CD4-positive, alpha-beta T cell (primary cell): ENCODE results near the gene RILPL2. TPM values are rescaled to one million over a fixed set of nuclear protein-coding genes. Genes with fewer than 3 reads are reported as not detected.

ENCODE experiments used
- ATAC-seq: fragments of 200-7000 bp; cut with Tn5 transposase; one replicate; pipeline ENCODE4 v1.10.0; 2022; ENCODE audit warnings: mild to moderate bottlenecking; ENCODE audit not compliant: poor library complexity
- CTCF ChIA-PET: fragments of 350-600 bp; sonication (Branson Sonifier 250); formaldehyde crosslinking; loops from one replicate; lab custom pipeline; 2021; ENCODE audit warnings: antibody characterized with exemption, inconsistent platforms; lab: Charles Lee
- POLR2A ChIA-PET: fragments of 350-600 bp; sonication (Branson Sonifier 250); formaldehyde crosslinking; loops from one replicate; lab custom pipeline; 2021; ENCODE audit warnings: antibody characterized with exemption, inconsistent platforms; lab: Charles Lee
- DNase-seq, 14 experiments: peaks; one replicate each; pipeline ENCODE4 v3.0.0-alpha.2; 2013 to 2020; ENCODE audit warnings: mixed read lengths in 2 of 14
- H3K27ac ChIP-seq, 2 donors: one replicate each; pipeline versions ENCODE4 v1.5.1 to v1.7.0; 2013; ENCODE audit warnings: low read length in 2 of 2, low read depth in 1 of 2, mild to moderate bottlenecking in 1 of 2
- H3K27me3 ChIP-seq, 2 experiments: 1 replicate in 1 of 2; 2 replicates in 1 of 2; pipeline versions ENCODE4 v1.6.1 to v1.7.0; 2013; ENCODE audit warnings: low read length in 2 of 2, control low read depth in 1 of 2, mild to moderate bottlenecking in 1 of 2, moderate library complexity in 1 of 2; ENCODE audit not compliant: insufficient read depth in 2 of 2, control insufficient read depth in 1 of 2
- H3K36me3 ChIP-seq: one replicate; pipeline ENCODE4 v1.6.1; 2013; ENCODE audit warnings: low read length, control low read depth; ENCODE audit not compliant: insufficient read depth
- H3K4me1 ChIP-seq: one replicate; pipeline ENCODE4 v1.6.1; 2013; ENCODE audit warnings: low read length, control low read depth; ENCODE audit not compliant: insufficient read depth
- H3K4me3 ChIP-seq: one replicate; pipeline ENCODE4 v1.5.1; 2013; ENCODE audit warnings: mild to moderate bottlenecking, low read length, moderate library complexity
- H3K9me3 ChIP-seq, 2 experiments: 1 replicate in 1 of 2; 2 replicates in 1 of 2; pipeline versions ENCODE4 v1.6.1 to v1.7.0; 2013; ENCODE audit warnings: low read length in 2 of 2, mild to moderate bottlenecking in 2 of 2, control low read depth in 1 of 2, moderate library complexity in 1 of 2; ENCODE audit not compliant: control insufficient read depth in 1 of 2, insufficient read depth in 1 of 2
- H3K27ac Mint-ChIP-seq: one replicate; pipeline ENCODE4 v1.8.0; 2020; ENCODE audit warnings: mixed read lengths
- H3K27me3 Mint-ChIP-seq: one replicate; pipeline ENCODE4 v1.8.0; 2021; ENCODE audit warnings: mixed read lengths
- H3K36me3 Mint-ChIP-seq: one replicate; pipeline ENCODE4 v1.8.0; 2021; ENCODE audit warnings: low read depth, mixed read lengths
- H3K4me1 Mint-ChIP-seq: one replicate; pipeline ENCODE4 v1.8.0; 2021; ENCODE audit warnings: low read depth, mixed read lengths
- H3K4me3 Mint-ChIP-seq: one replicate; pipeline ENCODE4 v1.8.0; 2020; ENCODE audit warnings: mild to moderate bottlenecking, mixed read lengths
- H3K9me3 Mint-ChIP-seq: one replicate; pipeline ENCODE4 v1.8.0; 2020; ENCODE audit warnings: mixed read lengths
- CTCF ChIP-seq: fragments of 200-600 bp; IDR thresholded peaks from one replicate; pipeline ENCODE4 v1.8.0; 2022; ENCODE audit warnings: antibody characterized with exemption, mild to moderate bottlenecking
- intact Hi-C, 2 experiments: fragments of 100-400 bp; cut with DNase I in 1 of 2; cut with micrococcal nuclease in 1 of 2; formaldehyde crosslinking; loops; one replicate each; pipeline versions ENCODE4 v1.15.1 to v1.9.0; 2023 to 2025; cut with DNase I, micrococcal nuclease
- polyA plus RNA-seq, 2 donors: library from polyadenylated mRNA; unstranded; fragments of 120-200 nt; gene quantifications; one replicate each; pipeline ENCODE4 v1.2.1, GENCODE V29; 2013
- total RNA-seq, 174 experiments: library from RNA in 2 of 174; stranded (reverse) in 2 of 174; gene quantifications; one replicate each; pipeline ENCODE4 v1.2.3 and lab custom pipeline; 2021 to 2026

The RILPL2 gene
- 1 to 10 TPM; 4.9 to 5.5 TPM for total RNA-seq
- 13.0 TPM for polyA plus RNA-seq (2013, experiment 1 of 2)
- polyA plus RNA-seq (2013, experiment 2 of 2) = 14.8 TPM
- total RNA-seq (lab: John Stamatoyannopoulos, UW) = 21.2 to 129 (median 54.0) reads per million in 172 experiments

- POLR2A ChIA-PET = interaction anchor here (0.8 to 5.5 kb wide), 10 partner anchors 9 to 203 kb away, joined by 4 to 43 read pairs (median 6); partner anchors contain the start of genes KMT5A, MPHOSPH9, MTRFR and SBNO1
- CTCF ChIA-PET = interaction anchor here (0.6 to 1.8 kb wide), 4 partner anchors 12 to 146 kb away, joined by 3 to 5 read pairs (median 4); partner anchors contain the start of gene SNRNP35
- H3K4me1 ChIP-seq = peaks cover 59% of the 10 kb centered on the region
- H3K4me1 Mint-ChIP-seq = peaks cover 40% of the 10 kb centered on the region
- TF ChIP-seq CTCF = no peak
- H3K9me3 ChIP-seq = no peaks in the 10 kb centered on the region
- H3K27me3 Mint-ChIP-seq = no peaks in the 10 kb centered on the region
- DNase-seq (peak; percentile 78 to 97 (median 89)), ATAC-seq (peak; percentile 87)
- no peaks in the 10 kb centered on the region for H3K27me3 ChIP-seq
- H3K27ac ChIP-seq = peak within 1 kb of the TSS; percentile 86 to 90
- peaks cover under 1% of the 10 kb centered on the region for H3K36me3 ChIP-seq
- peak within 1 kb of the TSS; percentile 80 for H3K27ac Mint-ChIP-seq
- H3K9me3 Mint-ChIP-seq = no peaks in the 10 kb centered on the region
- peak within 1 kb of the TSS; percentile 94 for H3K4me3 ChIP-seq
- H3K36me3 Mint-ChIP-seq = peaks cover 17% of the 10 kb centered on the region
- H3K4me3 Mint-ChIP-seq = peak within 1 kb of the TSS; percentile 95
- intact Hi-C loops = loop anchor here (1.0 kb wide), 1 partner anchor 12 kb away; no protein-coding TSS in a partner anchor
Measured at GRCh38 chr12:123436017-123436964, at the start of gene RILPL2. Gene RILPL2 (minus strand): TSS chr12:123436684. CDS start chr12:123436420, 264 bp downstream.

- Histone ChIP-seq H3K9me3 (no peaks in the 10 kb centered on the region), H3K4me3 (no peak overlapping the region), H3K27ac (no peak overlapping the region), H3K27me3 (no peaks in the 10 kb centered on the region), H3K4me1 (peaks cover 20% of the 10 kb centered on the region), H3K36me3 (no peaks in the 10 kb centered on the region)
- intact Hi-C loops = no loop called here
- peaks cover 32% of the 10 kb centered on the region for H3K4me1 Mint-ChIP-seq
- CTCF ChIA-PET = no interaction called here
- H3K27me3 Mint-ChIP-seq = no peaks in the 10 kb centered on the region
- TF ChIP-seq CTCF = no peak
- no peaks in the 10 kb centered on the region for H3K36me3 Mint-ChIP-seq
- no peaks in the 10 kb centered on the region for H3K9me3 Mint-ChIP-seq
- no peak overlapping the region for H3K4me3 Mint-ChIP-seq
- no peak for DNase-seq
- no peak overlapping the region for H3K27ac Mint-ChIP-seq
- POLR2A ChIA-PET = interaction anchor here (1.1 kb wide), 1 partner anchor 11 kb away, joined by 3 read pairs; no protein-coding TSS in a partner anchor
- ATAC-seq = no peak
Measured at GRCh38 chr12:123485756-123486155, 49.3 kb upstream of the RILPL2 start.

- Mint-ChIP-seq H3K4me3 (no peak overlapping the region), H3K4me1 (peaks cover 32% of the 10 kb centered on the region), H3K27me3 (no peaks in the 10 kb centered on the region), H3K27ac (peak overlapping the region; percentile 42), H3K9me3 (no peaks in the 10 kb centered on the region), H3K36me3 (no peaks in the 10 kb centered on the region)
- POLR2A ChIA-PET = interaction anchor here (1.1 kb wide), 1 partner anchor 26 kb away, joined by 3 read pairs; the partner anchor contains the start of gene SNRNP35
- Histone ChIP-seq H3K9me3 (no peaks in the 10 kb centered on the region), H3K4me1 (peaks cover 34% of the 10 kb centered on the region), H3K27ac (no peak overlapping the region), H3K27me3 (no peaks in the 10 kb centered on the region), H3K4me3 (no peak overlapping the region), H3K36me3 (no peaks in the 10 kb centered on the region)
- TF ChIP-seq CTCF = no peak
- CTCF ChIA-PET = no interaction called here
- DNase-seq (peak in 5 of 14 experiments; percentile 6 to 44 (median 35)), ATAC-seq (peak; percentile 26)
- intact Hi-C loops = no loop called here
Measured at GRCh38 chr12:123483602-123484248, 47.2 kb upstream of the RILPL2 start.
